ENCODE measurements around the gene CCNH.

CCNH gene

GRCh38 chr5:87390576-87391199 lies 22.0 kb downstream of the CCNH start:
- no peaks in the 10 kb centered on the region for H3K9me3 ChIP-seq (ENCODE audit: insufficient read depth, low read length)
- H3K4me3 ChIP-seq (ENCODE audit: low read length) = no peak overlapping the region
- no peaks in the 10 kb centered on the region for H3K27me3 ChIP-seq (ENCODE audit: low read depth, low read length)
- H3K4me1 ChIP-seq (ENCODE audit: low read length) = no peaks in the 10 kb centered on the region
- H3K27ac ChIP-seq (ENCODE audit: low read length) = no peak overlapping the region
- H4K20me1 ChIP-seq (ENCODE audit: insufficient read depth, low read length) = no peaks in the 10 kb centered on the region
- no peak overlapping the region for H2AFZ ChIP-seq (ENCODE audit: low read depth, low read length)
- H3K79me2 ChIP-seq (ENCODE audit: low read length) = no peaks in the 10 kb centered on the region
- no peak overlapping the region for H3K4me2 ChIP-seq (ENCODE audit: low read length)
- H3K9ac ChIP-seq (ENCODE audit: low read length) = no peak overlapping the region
- H3K36me3 ChIP-seq (replicated peaks; ENCODE audit: low read depth, low read length) = peaks cover 63% of the 10 kb centered on the region
- TF ChIP-seq EZH2phosphoT487 (IDR thresholded peaks at IDR 0.05; ENCODE audit: low read depth) (no peak), CTCF (IDR thresholded peaks at IDR 0.05; ENCODE audit: low read depth, low read length) (no peak)

- Histone ChIP-seq H3K27ac (ENCODE audit: low read length) (no peak overlapping the region), H3K36me3 (replicated peaks; ENCODE audit: low read depth, low read length) (peaks cover 63% of the 10 kb centered on the region), H3K9ac (ENCODE audit: low read length) (no peak overlapping the region), H3K79me2 (ENCODE audit: low read length) (no peaks in the 10 kb centered on the region), H3K4me1 (ENCODE audit: low read length) (no peaks in the 10 kb centered on the region), H3K27me3 (ENCODE audit: low read depth, low read length) (no peaks in the 10 kb centered on the region), H3K4me2 (ENCODE audit: low read length) (no peak overlapping the region), H4K20me1 (ENCODE audit: insufficient read depth, low read length) (no peaks in the 10 kb centered on the region), H2AFZ (ENCODE audit: low read depth, low read length) (no peak overlapping the region), H3K4me3 (ENCODE audit: low read length) (no peak overlapping the region), H3K9me3 (ENCODE audit: insufficient read depth, low read length) (no peaks in the 10 kb centered on the region)
- TF ChIP-seq EZH2phosphoT487 (IDR thresholded peaks at IDR 0.05; ENCODE audit: low read depth) = no peak
- no peak for TF ChIP-seq CTCF (IDR thresholded peaks at IDR 0.05; ENCODE audit: low read depth, low read length)
These were observed 22.7 kb downstream of the CCNH start for GRCh38 chr5:87390075-87390474.

- Histone ChIP-seq H4K20me1 (ENCODE audit: insufficient read depth, low read length) (no peaks in the 10 kb centered on the region), H3K9me3 (ENCODE audit: insufficient read depth, low read length) (no peaks in the 10 kb centered on the region), H3K36me3 (replicated peaks; ENCODE audit: low read depth, low read length) (peaks cover 58% of the 10 kb centered on the region), H2AFZ (ENCODE audit: low read depth, low read length) (no peak overlapping the region), H3K9ac (ENCODE audit: low read length) (no peak overlapping the region), H3K27me3 (ENCODE audit: low read depth, low read length) (no peaks in the 10 kb centered on the region), H3K27ac (ENCODE audit: low read length) (no peak overlapping the region), H3K4me3 (ENCODE audit: low read length) (no peak overlapping the region), H3K79me2 (ENCODE audit: low read length) (no peaks in the 10 kb centered on the region), H3K4me1 (ENCODE audit: low read length) (no peaks in the 10 kb centered on the region), H3K4me2 (ENCODE audit: low read length) (no peak overlapping the region)
- TF ChIP-seq CTCF (IDR thresholded peaks at IDR 0.05; ENCODE audit: low read depth, low read length) (no peak), EZH2phosphoT487 (IDR thresholded peaks at IDR 0.05; ENCODE audit: low read depth) (no peak)
These were observed 23.3 kb downstream of the CCNH start for GRCh38 chr5:87389296-87390034.

GRCh38 chr5:87388129-87388528 lies 24.6 kb downstream of the CCNH start:
- Histone ChIP-seq H4K20me1 (ENCODE audit: insufficient read depth, low read length) (no peaks in the 10 kb centered on the region), H3K27me3 (ENCODE audit: low read depth, low read length) (no peaks in the 10 kb centered on the region), H3K27ac (ENCODE audit: low read length) (no peak overlapping the region), H3K36me3 (replicated peaks; ENCODE audit: low read depth, low read length) (peaks cover 48% of the 10 kb centered on the region), H3K4me3 (ENCODE audit: low read length) (no peak overlapping the region), H3K9ac (ENCODE audit: low read length) (no peak overlapping the region), H3K79me2 (ENCODE audit: low read length) (no peaks in the 10 kb centered on the region), H2AFZ (ENCODE audit: low read depth, low read length) (no peak overlapping the region), H3K4me1 (ENCODE audit: low read length) (no peaks in the 10 kb centered on the region), H3K9me3 (ENCODE audit: insufficient read depth, low read length) (no peaks in the 10 kb centered on the region), H3K4me2 (ENCODE audit: low read length) (no peak overlapping the region)
- TF ChIP-seq EZH2phosphoT487 (IDR thresholded peaks at IDR 0.05; ENCODE audit: low read depth) (no peak), CTCF (IDR thresholded peaks at IDR 0.05; ENCODE audit: low read depth, low read length) (no peak)
